ENCODE data around the gene GAPDH. TPM values are rescaled to one million over a fixed set of nuclear protein-coding genes. Genes with fewer than 3 reads are reported as not detected.
A peak's percentile ranks its signal among the peaks of the same experiment; 100 is the strongest.
"Not testable (repeated sequence)": the region's sequence is repeated elsewhere in the genome, so short reads cannot be mapped to it uniquely, and the experiment has no call there.

Gene GAPDH
- 5,507 TPM for total RNA-seq

GRCh38 chr12:6533923-6534694 is at the start of gene GAPDH:
GAPDH (plus strand) TSS chr12:6534517; CDS start chr12:6534833, 316 bp downstream.
- Histone ChIP-seq H3K27ac (ENCODE audit: low read depth, low read length) (peak within 1 kb of the TSS; percentile 97), H3K36me3 (ENCODE audit: control insufficient read depth in 3 of 3, insufficient read depth in 3 of 3, low read length in 3 of 3) (peaks cover 49 to 59% (median 57%) of the 10 kb centered on the region in 3 donors), H3K9ac (ENCODE audit: low read depth in 1 of 3, low read length in 3 of 3) (peak within 1 kb of the TSS; percentile 94 to 99 (median 98)), H3K4me3 (ENCODE audit: low read length in 3 of 3) (peak within 1 kb of the TSS; percentile 81 to 96 (median 96)), H3K4me1 (ENCODE audit: control insufficient read depth in 3 of 3, insufficient read depth in 3 of 3, low read length in 3 of 3) (peaks cover 54 to 73% (median 63%) of the 10 kb centered on the region in 3 donors), H3K27me3 (ENCODE audit: control insufficient read depth in 3 of 3, insufficient read depth in 3 of 3, low read length in 3 of 3) (no peaks in the 10 kb centered on the region), H3K9me3 (ENCODE audit: control insufficient read depth in 3 of 3, low read length in 3 of 3) (no peaks in the 10 kb centered on the region)

GRCh38 chr12:6488240-6488639 is 46.1 kb upstream of the GAPDH start:
- no peak overlapping the region for H3K27ac ChIP-seq (ENCODE audit: low read depth, low read length)
- peaks cover 5 to 11% (median 8%) of the 10 kb centered on the region in 3 donors for H3K4me1 ChIP-seq (ENCODE audit: control insufficient read depth in 3 of 3, insufficient read depth in 3 of 3, low read length in 3 of 3)
- peaks cover 0 to 12% (median 0%) of the 10 kb centered on the region in 3 donors for H3K36me3 ChIP-seq (ENCODE audit: control insufficient read depth in 3 of 3, insufficient read depth in 3 of 3, low read length in 3 of 3)
- no peak overlapping the region for H3K4me3 ChIP-seq (ENCODE audit: low read length in 3 of 3)
- H3K9me3 ChIP-seq (ENCODE audit: control insufficient read depth in 3 of 3, low read length in 3 of 3): no peaks in the 10 kb centered on the region
- H3K9ac ChIP-seq (ENCODE audit: low read depth in 1 of 3, low read length in 3 of 3): no peak overlapping the region
- H3K27me3 ChIP-seq (ENCODE audit: control insufficient read depth in 3 of 3, insufficient read depth in 3 of 3, low read length in 3 of 3): no peaks in the 10 kb centered on the region

- H3K27ac ChIP-seq (ENCODE audit: low read depth, low read length): no peak overlapping the region
- H3K4me1 ChIP-seq (ENCODE audit: control insufficient read depth in 3 of 3, insufficient read depth in 3 of 3, low read length in 3 of 3): peaks cover 8 to 21% (median 10%) of the 10 kb centered on the region in 3 donors
- H3K27me3 ChIP-seq (ENCODE audit: control insufficient read depth in 3 of 3, insufficient read depth in 3 of 3, low read length in 3 of 3): no peaks in the 10 kb centered on the region
- no peaks in the 10 kb centered on the region for H3K9me3 ChIP-seq (ENCODE audit: control insufficient read depth in 3 of 3, low read length in 3 of 3)
- no peak overlapping the region for H3K9ac ChIP-seq (ENCODE audit: low read depth in 1 of 3, low read length in 3 of 3)
- H3K4me3 ChIP-seq (ENCODE audit: low read length in 3 of 3): no peak overlapping the region
- H3K36me3 ChIP-seq (ENCODE audit: control insufficient read depth in 3 of 3, insufficient read depth in 3 of 3, low read length in 3 of 3): peaks cover 0 to 12% (median 0%) of the 10 kb centered on the region in 3 donors
These were observed 44.9 kb upstream of the GAPDH start for GRCh38 chr12:6489449-6489848.

- peaks cover 0 to 15% (median 6%) of the 10 kb centered on the region in 3 donors for H3K36me3 ChIP-seq (ENCODE audit: control insufficient read depth in 3 of 3, insufficient read depth in 3 of 3, low read length in 3 of 3)
- not testable (repeated sequence) for H3K4me3 ChIP-seq (ENCODE audit: low read length in 3 of 3); H3K9me3 ChIP-seq (ENCODE audit: control insufficient read depth in 3 of 3, low read length in 3 of 3); H3K27ac ChIP-seq (ENCODE audit: low read depth, low read length); H3K27me3 ChIP-seq (ENCODE audit: control insufficient read depth in 3 of 3, insufficient read depth in 3 of 3, low read length in 3 of 3); H3K9ac ChIP-seq (ENCODE audit: low read depth in 1 of 3, low read length in 3 of 3)
- H3K4me1 ChIP-seq (ENCODE audit: control insufficient read depth in 3 of 3, insufficient read depth in 3 of 3, low read length in 3 of 3): peaks cover 17 to 33% (median 20%) of the 10 kb centered on the region in 3 donors
These were observed 43.6 kb upstream of the GAPDH start for GRCh38 chr12:6490673-6491072.

- Histone ChIP-seq H3K27me3 (ENCODE audit: control insufficient read depth in 3 of 3, insufficient read depth in 3 of 3, low read length in 3 of 3) (no peaks in the 10 kb centered on the region), H3K27ac (ENCODE audit: low read depth, low read length) (peak within 1 kb of the TSS; percentile 99), H3K9ac (ENCODE audit: low read depth in 1 of 3, low read length in 3 of 3) (peak within 1 kb of the TSS; percentile 98 to 99 (median 99)), H3K9me3 (ENCODE audit: control insufficient read depth in 3 of 3, low read length in 3 of 3) (no peaks in the 10 kb centered on the region), H3K4me1 (ENCODE audit: control insufficient read depth in 3 of 3, insufficient read depth in 3 of 3, low read length in 3 of 3) (peaks cover 17 to 34% (median 20%) of the 10 kb centered on the region in 3 donors), H3K4me3 (ENCODE audit: low read length in 3 of 3) (peak within 1 kb of the TSS; percentile 97 to 100 (median 100)), H3K36me3 (ENCODE audit: control insufficient read depth in 3 of 3, insufficient read depth in 3 of 3, low read length in 3 of 3) (peaks cover 9 to 26% (median 9%) of the 10 kb centered on the region in 3 donors)
These were observed 41.4 kb upstream of the GAPDH start, which contains the start of gene MRPL51 for GRCh38 chr12:6492838-6493496. MRPL51 (minus strand) TSS chr12:6493262; CDS start chr12:6493136, 126 bp downstream.

GRCh38 chr12:6493497-6494257 is 40.6 kb upstream of the GAPDH start, which contains the start of gene NCAPD2:
NCAPD2 (plus strand) TSS chr12:6494102; CDS start chr12:6495099, 997 bp downstream.
- Histone ChIP-seq H3K27me3 (ENCODE audit: control insufficient read depth in 3 of 3, insufficient read depth in 3 of 3, low read length in 3 of 3) (no peaks in the 10 kb centered on the region), H3K36me3 (ENCODE audit: control insufficient read depth in 3 of 3, insufficient read depth in 3 of 3, low read length in 3 of 3) (peaks cover 9 to 26% (median 9%) of the 10 kb centered on the region in 3 donors), H3K27ac (ENCODE audit: low read depth, low read length) (peak within 1 kb of the TSS; percentile 99), H3K4me3 (ENCODE audit: low read length in 3 of 3) (peak within 1 kb of the TSS; percentile 97 to 100 (median 100)), H3K9ac (ENCODE audit: low read depth in 1 of 3, low read length in 3 of 3) (peak within 1 kb of the TSS; percentile 98 to 99 (median 99)), H3K9me3 (ENCODE audit: control insufficient read depth in 3 of 3, low read length in 3 of 3) (no peaks in the 10 kb centered on the region), H3K4me1 (ENCODE audit: control insufficient read depth in 3 of 3, insufficient read depth in 3 of 3, low read length in 3 of 3) (peaks cover 17 to 34% (median 20%) of the 10 kb centered on the region in 3 donors)

GRCh38 chr12:6494258-6494743 is 40.0 kb upstream of the GAPDH start:
- Histone ChIP-seq H3K4me1 (ENCODE audit: control insufficient read depth in 3 of 3, insufficient read depth in 3 of 3, low read length in 3 of 3) (peaks cover 17 to 34% (median 20%) of the 10 kb centered on the region in 3 donors), H3K27me3 (ENCODE audit: control insufficient read depth in 3 of 3, insufficient read depth in 3 of 3, low read length in 3 of 3) (no peaks in the 10 kb centered on the region), H3K9me3 (ENCODE audit: control insufficient read depth in 3 of 3, low read length in 3 of 3) (no peaks in the 10 kb centered on the region), H3K27ac (ENCODE audit: low read depth, low read length) (no peak overlapping the region), H3K4me3 (ENCODE audit: low read length in 3 of 3) (peak overlapping the region; percentile 89 to 100 (median 97)), H3K36me3 (ENCODE audit: control insufficient read depth in 3 of 3, insufficient read depth in 3 of 3, low read length in 3 of 3) (peaks cover 9 to 28% (median 15%) of the 10 kb centered on the region in 3 donors), H3K9ac (ENCODE audit: low read depth in 1 of 3, low read length in 3 of 3) (peak overlapping the region; percentile 72 to 99 (median 79))

GRCh38 chr12:6494968-6495367 is 39.3 kb upstream of the GAPDH start:
- Histone ChIP-seq H3K27ac (ENCODE audit: low read depth, low read length) (no peak overlapping the region), H3K4me1 (ENCODE audit: control insufficient read depth in 3 of 3, insufficient read depth in 3 of 3, low read length in 3 of 3) (peaks cover 17 to 34% (median 20%) of the 10 kb centered on the region in 3 donors), H3K36me3 (ENCODE audit: control insufficient read depth in 3 of 3, insufficient read depth in 3 of 3, low read length in 3 of 3) (peaks cover 9 to 28% (median 17%) of the 10 kb centered on the region in 3 donors), H3K4me3 (ENCODE audit: low read length in 3 of 3) (peak overlapping the region in 2 of 3 donors; percentile 22 to 38), H3K9ac (ENCODE audit: low read depth in 1 of 3, low read length in 3 of 3) (peak overlapping the region; percentile 2 to 99 (median 37)), H3K9me3 (ENCODE audit: control insufficient read depth in 3 of 3, low read length in 3 of 3) (no peaks in the 10 kb centered on the region), H3K27me3 (ENCODE audit: control insufficient read depth in 3 of 3, insufficient read depth in 3 of 3, low read length in 3 of 3) (no peaks in the 10 kb centered on the region)

- H3K4me1 ChIP-seq (ENCODE audit: control insufficient read depth in 3 of 3, insufficient read depth in 3 of 3, low read length in 3 of 3): peaks cover 16 to 31% (median 17%) of the 10 kb centered on the region in 3 donors
- peaks cover 9 to 20% (median 17%) of the 10 kb centered on the region in 3 donors for H3K36me3 ChIP-seq (ENCODE audit: control insufficient read depth in 3 of 3, insufficient read depth in 3 of 3, low read length in 3 of 3)
These were observed 37.0 kb upstream of the GAPDH start for GRCh38 chr12:6497291-6497690.

More at GRCh38 chr12:6497291-6497690, 37.0 kb upstream of the GAPDH start:
- H3K9ac ChIP-seq (ENCODE audit: low read depth in 1 of 3, low read length in 3 of 3); H3K9me3 ChIP-seq (ENCODE audit: control insufficient read depth in 3 of 3, low read length in 3 of 3); H3K4me3 ChIP-seq (ENCODE audit: low read length in 3 of 3); H3K27me3 ChIP-seq (ENCODE audit: control insufficient read depth in 3 of 3, insufficient read depth in 3 of 3, low read length in 3 of 3); H3K27ac ChIP-seq (ENCODE audit: low read depth, low read length): not testable (repeated sequence)

Data from skeletal muscle tissue (tissue), 4 donors.